ENCODE measurements around the gene PNPLA1. TPM values are rescaled to one million over a fixed set of nuclear protein-coding genes. Genes with fewer than 3 reads are reported as not detected.
A peak's percentile ranks its signal among the peaks of the same experiment; 100 is the strongest.

The PNPLA1 gene
- total RNA-seq, 4 donors from 2014 or later = not detected

GRCh38 chr6:36252005-36252404, 17.9 kb upstream of the PNPLA1 start:
- no peak overlapping the region for H3K4me3 ChIP-seq
- TF ChIP-seq POLR2A (IDR thresholded peaks at IDR 0.05) (no peak), CTCF (IDR thresholded peaks at IDR 0.05) (no peak)
- H3K27ac ChIP-seq = no peak overlapping the region
- DNase-seq = no peak
- no peaks in the 10 kb centered on the region for H3K4me1 ChIP-seq
- no peaks in the 10 kb centered on the region for H3K36me3 ChIP-seq
- no peaks in the 10 kb centered on the region for H3K27me3 ChIP-seq
- intact Hi-C loops (cut with DNase I; ENCODE audit: low total_unique reads) = no loop called here
- no peaks in the 10 kb centered on the region for H3K9me3 ChIP-seq

- Histone ChIP-seq H3K4me1 (no peaks in the 10 kb centered on the region), H3K36me3 (no peaks in the 10 kb centered on the region), H3K9me3 (no peaks in the 10 kb centered on the region), H3K27ac (no peak overlapping the region), H3K27me3 (no peaks in the 10 kb centered on the region), H3K4me3 (no peak overlapping the region)
- TF ChIP-seq CTCF (IDR thresholded peaks at IDR 0.05) (no peak), POLR2A (IDR thresholded peaks at IDR 0.05) (no peak)
- intact Hi-C loops (cut with DNase I; ENCODE audit: low total_unique reads) = no loop called here
- DNase-seq = no peak
Observed at GRCh38 chr6:36263390-36264000, 6.4 kb upstream of the PNPLA1 start.

- Histone ChIP-seq H3K4me3 (no peak overlapping the region), H3K9me3 (no peaks in the 10 kb centered on the region), H3K4me1 (no peaks in the 10 kb centered on the region), H3K36me3 (no peaks in the 10 kb centered on the region), H3K27me3 (no peaks in the 10 kb centered on the region), H3K27ac (peak overlapping the region in 1 of 2 donors; percentile 50)
- intact Hi-C loops (cut with DNase I; ENCODE audit: low total_unique reads) = no loop called here
- TF ChIP-seq CTCF (IDR thresholded peaks at IDR 0.05) (no peak), POLR2A (IDR thresholded peaks at IDR 0.05) (no peak)
- DNase-seq = no peak
Observed at GRCh38 chr6:36265744-36266143, 4.1 kb upstream of the PNPLA1 start.

- Histone ChIP-seq H3K9me3 (no peaks in the 10 kb centered on the region), H3K4me3 (no peak overlapping the region), H3K27me3 (no peaks in the 10 kb centered on the region), H3K27ac (peak overlapping the region in 1 of 2 donors; percentile 50), H3K36me3 (no peaks in the 10 kb centered on the region), H3K4me1 (no peaks in the 10 kb centered on the region)
- DNase-seq = no peak
- intact Hi-C loops (cut with DNase I; ENCODE audit: low total_unique reads) = no loop called here
- TF ChIP-seq POLR2A (IDR thresholded peaks at IDR 0.05) (no peak), CTCF (IDR thresholded peaks at IDR 0.05) (no peak)
Observed at GRCh38 chr6:36266913-36267644, 2.8 kb upstream of the PNPLA1 start.

- no peaks in the 10 kb centered on the region for H3K36me3 ChIP-seq
- no peak overlapping the region for H3K27ac ChIP-seq
- H3K27me3 ChIP-seq = no peaks in the 10 kb centered on the region
- H3K9me3 ChIP-seq = no peaks in the 10 kb centered on the region
- H3K4me3 ChIP-seq = no peak overlapping the region
- H3K4me1 ChIP-seq = no peaks in the 10 kb centered on the region
- intact Hi-C loops (cut with DNase I; ENCODE audit: low total_unique reads) = no loop called here
- TF ChIP-seq POLR2A (IDR thresholded peaks at IDR 0.05) = no peak
- no peak for TF ChIP-seq CTCF (IDR thresholded peaks at IDR 0.05)
- DNase-seq = no peak
Observed at GRCh38 chr6:36267731-36268477, 2.0 kb upstream of the PNPLA1 start.
